Fibroblast of skin of left quadriceps (primary cell): ENCODE measurements around the gene DFFB.
"Not testable (repeated sequence)": the region's sequence is repeated elsewhere in the genome, so short reads cannot be mapped to it uniquely, and the experiment has no call there.

Experiments
- DNase-seq, 2 experiments: peaks; one replicate each; pipeline ENCODE4 v3.0.0-alpha.2; 2013; ENCODE audit warnings: low read depth in 2 of 2

DFFB gene, protein sequence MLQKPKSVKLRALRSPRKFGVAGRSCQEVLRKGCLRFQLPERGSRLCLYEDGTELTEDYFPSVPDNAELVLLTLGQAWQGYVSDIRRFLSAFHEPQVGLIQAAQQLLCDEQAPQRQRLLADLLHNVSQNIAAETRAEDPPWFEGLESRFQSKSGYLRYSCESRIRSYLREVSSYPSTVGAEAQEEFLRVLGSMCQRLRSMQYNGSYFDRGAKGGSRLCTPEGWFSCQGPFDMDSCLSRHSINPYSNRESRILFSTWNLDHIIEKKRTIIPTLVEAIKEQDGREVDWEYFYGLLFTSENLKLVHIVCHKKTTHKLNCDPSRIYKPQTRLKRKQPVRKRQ

DNA sequence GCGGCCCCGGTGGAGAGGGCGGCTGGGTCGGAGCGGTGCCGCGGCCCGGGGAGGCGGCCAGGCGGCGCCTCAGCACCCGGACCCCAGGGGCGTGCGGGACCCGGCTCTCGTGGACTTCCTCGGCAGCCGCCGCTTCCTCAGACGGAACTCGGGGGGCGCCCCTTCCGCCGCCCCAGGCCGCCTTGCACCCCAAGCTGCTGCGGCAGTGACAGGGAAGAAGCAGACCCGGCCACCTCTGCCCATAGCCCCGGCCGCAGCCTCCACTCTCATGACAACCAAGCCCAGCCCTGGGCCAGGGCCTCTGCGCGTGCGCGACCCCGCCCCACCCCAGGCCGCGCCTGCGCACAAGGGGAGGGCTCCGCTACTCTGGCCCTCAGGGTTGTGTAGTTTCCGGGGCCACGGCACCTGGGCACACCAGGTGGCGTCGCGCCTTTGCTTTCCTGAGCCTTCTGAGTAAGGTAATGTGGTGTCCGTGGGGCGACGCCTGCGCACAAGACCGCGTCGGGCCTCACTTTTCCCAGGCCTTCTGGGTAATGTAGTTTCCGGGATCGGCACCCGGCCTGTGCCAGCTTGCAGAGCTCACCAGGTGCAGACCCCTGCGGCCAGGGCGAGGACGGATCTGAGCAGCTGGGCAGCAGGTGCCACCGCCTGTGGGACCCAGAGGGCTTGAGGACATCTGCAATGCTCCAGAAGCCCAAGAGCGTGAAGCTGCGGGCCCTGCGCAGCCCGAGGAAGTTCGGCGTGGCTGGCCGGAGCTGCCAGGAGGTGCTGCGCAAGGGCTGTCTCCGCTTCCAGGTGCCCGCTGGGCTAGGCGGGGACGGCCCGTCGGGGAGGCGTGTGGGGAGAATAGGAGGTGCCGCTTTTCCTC lies at the start of gene DFFB, which contains the start of gene CEP104:
TSS of gene DFFB (plus strand) at position 554 of the 868 bp plus-strand sequence. CDS start at position 682, 128 bp downstream.
TSS of gene CEP104 (minus strand) at position 289 of the 868 bp plus-strand sequence. CDS start 4,804 bp downstream, outside the sequence.
- DNase-seq: peak; percentile 52 to 55

DNA sequence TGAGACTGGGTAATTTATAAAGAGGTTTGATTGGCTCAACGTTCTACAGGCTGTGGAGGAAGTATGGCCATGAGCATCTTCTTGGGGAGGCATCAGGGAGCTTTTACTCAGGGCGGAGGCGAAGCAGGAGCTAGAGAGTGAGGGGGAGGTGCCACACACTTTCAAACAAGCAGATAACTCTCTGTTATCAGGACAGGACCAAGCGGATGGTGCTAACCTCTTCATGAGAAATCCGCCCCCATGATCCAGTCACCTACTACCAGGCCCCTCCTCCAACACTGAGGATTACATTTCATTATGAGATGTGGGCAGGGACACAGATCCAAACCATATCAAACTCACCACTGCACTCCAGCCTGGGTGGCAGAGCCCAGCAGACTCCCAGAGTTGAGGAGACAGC lies 49.5 kb upstream of the DFFB start:
- DNase-seq: no peak

DNA sequence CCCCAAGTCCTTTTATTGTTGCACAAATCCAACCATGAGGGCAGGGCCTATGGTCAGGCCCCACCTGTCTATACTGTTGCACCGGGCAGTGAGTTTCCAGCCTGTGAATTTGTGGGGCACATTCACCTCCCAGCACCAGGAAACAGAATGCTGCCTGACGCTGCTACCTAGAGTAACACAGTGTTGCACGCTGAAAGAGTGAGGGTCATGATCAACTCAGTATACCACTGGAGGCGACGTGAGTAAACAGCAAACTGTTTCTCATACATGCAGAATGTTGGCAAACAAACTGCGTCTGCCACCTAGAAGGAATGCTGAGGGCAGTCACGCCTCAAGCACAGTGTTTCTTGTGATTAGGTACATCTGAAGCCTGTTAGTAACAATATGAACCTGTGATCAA lies 47.6 kb upstream of the DFFB start:
- no peak for DNase-seq

GRCh38 chr1:3810149-3810761 lies 47.0 kb upstream of the DFFB start:
- DNase-seq: not testable (repeated sequence)

DNA sequence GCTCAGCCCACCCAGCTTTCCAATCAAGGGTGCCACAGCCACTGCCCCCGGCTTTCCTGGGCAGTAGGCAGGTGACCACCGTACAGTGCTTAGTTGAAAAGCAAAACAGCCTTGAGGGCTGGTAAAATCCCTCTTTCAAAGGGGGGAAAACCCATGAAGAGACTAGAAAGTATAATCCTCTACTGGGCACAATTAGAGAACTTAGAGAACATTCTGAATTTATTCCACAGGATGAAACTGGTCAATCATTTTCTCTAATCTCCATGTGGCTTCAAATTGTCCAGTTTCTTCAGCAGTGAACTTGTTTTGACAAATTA lies 45.7 kb upstream of the DFFB start:
- DNase-seq: no peak

- DNase-seq: no peak
Measured at GRCh38 chr1:3814065-3814464, 43.2 kb upstream of the DFFB start.

- DNase-seq: no peak
Measured at GRCh38 chr1:3814771-3815561, 42.3 kb upstream of the DFFB start.

- DNase-seq: no peak
Measured at GRCh38 chr1:3816331-3817137, 40.7 kb upstream of the DFFB start.

DNA sequence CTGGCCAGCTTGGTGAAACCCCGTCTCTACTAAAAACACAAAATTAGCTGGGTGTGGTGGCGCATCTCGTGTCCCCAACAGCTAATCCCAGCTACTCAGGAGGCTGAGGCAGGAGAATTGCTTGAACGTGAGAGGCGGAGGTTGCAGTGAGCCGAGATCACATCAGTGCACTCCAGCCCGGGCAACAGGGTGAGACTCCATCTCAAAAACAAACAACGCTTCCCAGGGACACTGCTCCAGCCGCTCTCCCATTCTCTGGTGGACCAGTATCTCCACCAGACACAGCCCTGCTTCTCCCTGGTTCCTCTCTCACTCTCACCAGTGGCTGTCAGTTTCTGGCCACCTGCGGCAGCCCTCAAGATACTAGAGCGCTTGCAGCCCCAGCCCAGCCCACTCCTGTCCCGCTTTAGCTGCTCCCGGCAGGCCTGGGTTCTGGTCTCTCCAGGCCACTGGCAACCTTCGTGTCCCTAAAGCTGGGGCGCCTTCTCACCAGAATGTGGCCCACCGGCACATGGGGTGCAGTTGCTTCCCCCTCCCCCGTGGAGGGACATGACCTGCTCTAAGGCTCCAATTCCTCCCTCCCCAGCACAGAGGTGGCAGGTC lies 40.0 kb upstream of the DFFB start:
- no peak for DNase-seq

- no peak for DNase-seq
Measured at GRCh38 chr1:3817821-3818597, 39.3 kb upstream of the DFFB start.

DNA sequence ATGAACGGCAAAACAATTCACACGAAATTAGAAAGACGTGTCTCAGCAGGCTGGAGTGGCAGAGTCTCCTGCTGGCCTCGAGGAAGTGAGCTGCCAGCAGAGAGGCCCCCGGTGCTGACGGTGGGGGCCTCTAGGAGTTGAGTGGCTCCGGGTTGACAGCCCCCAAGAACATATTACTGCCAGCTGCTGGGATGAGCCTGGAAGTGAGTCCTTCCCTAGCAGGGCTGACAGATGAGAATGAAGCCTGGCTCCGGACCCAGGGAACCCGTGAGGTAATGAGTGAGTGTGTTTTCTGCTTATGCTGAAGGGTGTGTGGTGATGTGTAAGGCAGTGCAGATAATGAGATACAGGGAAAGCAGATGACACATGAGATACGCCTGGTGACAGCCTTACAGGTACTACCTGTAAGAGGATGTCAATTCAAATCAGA lies 37.5 kb upstream of the DFFB start:
- no peak for DNase-seq

- no peak for DNase-seq
Measured at GRCh38 chr1:3820316-3820715, 37.0 kb upstream of the DFFB start.

- DNase-seq: no peak
Measured at GRCh38 chr1:3821004-3821403, 36.3 kb upstream of the DFFB start.

DNA sequence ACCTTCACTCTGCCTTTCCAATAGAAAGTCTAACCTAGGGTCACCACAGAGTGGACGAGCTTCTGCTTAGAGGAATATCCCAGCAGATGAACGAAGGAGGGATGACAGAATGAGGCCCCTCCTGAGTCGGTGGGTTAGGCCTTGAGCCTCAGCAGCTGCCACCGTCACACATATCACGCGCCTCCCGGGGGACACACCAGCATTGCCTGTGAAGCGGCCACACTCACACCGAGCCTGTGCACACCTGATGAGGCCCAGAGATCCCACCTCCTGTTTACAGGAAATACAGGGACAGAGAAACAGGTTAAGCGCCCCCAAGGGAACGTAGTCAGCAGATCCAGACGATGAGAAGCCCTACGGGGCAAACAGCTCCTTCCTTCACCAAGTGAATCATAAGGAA lies 35.8 kb upstream of the DFFB start:
- DNase-seq: no peak

DNA sequence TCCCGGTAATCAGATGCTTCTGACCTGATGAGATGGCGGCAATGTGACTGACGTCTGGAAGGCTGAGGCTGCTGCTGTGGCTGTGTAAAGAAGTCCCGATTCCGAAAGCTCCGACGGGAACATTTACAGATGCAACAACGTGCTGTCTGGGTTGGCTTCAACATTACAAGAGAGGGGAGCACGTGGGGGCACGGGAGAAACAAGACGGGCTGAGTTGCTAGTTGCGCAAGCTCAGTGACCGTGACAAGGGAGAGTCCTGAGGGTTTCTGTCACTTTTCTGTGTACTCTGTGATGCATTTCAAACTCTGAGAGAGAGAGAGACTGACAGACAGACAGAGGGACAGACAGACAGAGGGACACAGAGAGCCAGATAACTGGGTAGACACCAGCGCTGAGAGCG lies 35.4 kb upstream of the DFFB start:
- DNase-seq: no peak

- no peak for DNase-seq
Measured at GRCh38 chr1:3822421-3822820, 34.9 kb upstream of the DFFB start.

DNA sequence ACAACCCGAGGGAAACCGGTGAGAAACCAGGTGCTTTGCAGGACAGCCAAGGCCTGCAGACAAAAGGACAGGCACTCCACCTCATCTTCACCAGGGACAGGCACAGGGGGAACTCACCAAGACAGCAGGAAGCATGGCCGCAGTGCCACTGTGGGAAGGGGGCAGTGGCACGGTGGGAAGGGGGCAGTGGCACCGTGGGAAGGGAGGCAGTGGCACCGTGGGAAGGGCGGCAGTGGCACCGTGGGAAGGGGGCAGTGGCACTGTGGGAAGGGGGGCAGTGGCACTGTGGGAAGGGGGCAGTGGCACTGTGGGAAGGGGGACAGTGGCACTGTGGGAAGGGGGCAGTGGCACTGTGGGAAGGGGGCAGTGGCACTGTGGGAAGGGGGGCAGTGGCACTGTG lies 32.6 kb upstream of the DFFB start:
- no peak for DNase-seq

DNA sequence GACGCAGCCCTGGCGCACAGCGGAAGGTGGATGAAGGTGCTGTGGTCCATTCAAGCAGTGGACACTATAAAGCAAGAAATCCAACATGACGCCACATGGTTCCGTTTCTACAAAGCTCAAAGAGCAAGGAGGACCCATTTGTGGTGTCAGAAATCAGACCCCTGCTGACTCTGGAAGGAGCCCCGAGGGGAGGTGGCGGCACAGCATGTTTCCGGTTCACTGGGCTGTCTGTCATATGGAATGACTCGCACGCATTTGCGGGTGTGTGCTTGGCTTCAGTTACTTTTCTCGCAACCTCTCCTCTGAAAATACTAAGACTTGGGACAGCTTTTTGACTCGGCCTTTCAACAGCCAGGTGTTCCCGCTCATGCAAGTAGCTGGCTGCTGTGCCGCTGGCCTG lies 31.9 kb upstream of the DFFB start:
- DNase-seq: no peak

DNA sequence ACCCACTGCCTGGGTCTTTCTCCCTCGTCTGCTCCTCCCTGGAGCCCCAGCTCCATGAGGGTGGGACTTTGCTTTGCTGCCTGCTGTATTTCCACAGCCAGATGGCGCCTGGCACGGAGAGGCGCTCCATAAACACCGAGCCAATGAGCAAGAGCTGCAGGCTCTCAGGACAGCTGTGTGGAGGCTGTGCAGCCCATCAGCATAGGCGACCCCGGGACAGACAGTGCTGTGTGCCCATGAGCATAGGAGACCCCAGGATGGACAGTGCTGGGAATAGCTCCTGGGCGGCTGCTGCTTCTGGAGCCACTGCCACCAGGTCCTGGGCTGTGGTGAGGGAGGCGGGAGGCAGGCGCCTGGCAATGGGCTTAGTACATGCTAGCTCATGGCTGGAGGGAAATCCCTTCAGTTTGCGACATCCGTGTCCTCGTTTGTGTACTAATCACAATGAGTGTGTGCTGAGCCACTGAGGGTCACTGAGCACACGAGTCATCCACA lies 29.4 kb upstream of the DFFB start:
- no peak for DNase-seq

GRCh38 chr1:3828391-3828790 lies 28.9 kb upstream of the DFFB start:
- DNase-seq: no peak
